WTC11 (cell line): ENCODE measurements around the gene CIB2. TPM values are rescaled to one million over a fixed set of nuclear protein-coding genes. Genes with fewer than 3 reads are reported as not detected.

Experiments
- ATAC-seq: fragments of 200-7000 bp; cut with Tn5 transposase; 2 replicates; pipeline ENCODE4 v1.10.0; 2021; ENCODE audit warnings: mild to moderate bottlenecking, moderate library complexity
- CTCF ChIA-PET: fragments of 300-600 bp; sonication (Branson Sonifier 250); formaldehyde crosslinking; loops from one replicate; lab custom pipeline; 2021; ENCODE audit warnings: antibody characterized with exemption; lab: Charles Lee
- POLR2A ChIA-PET: fragments of 350-600 bp; sonication (Branson Sonifier 250); formaldehyde crosslinking; loops from one replicate; lab custom pipeline; 2021; ENCODE audit warnings: antibody characterized with exemption; lab: Charles Lee
- DNase-seq: peaks from one replicate; pipeline ENCODE4 v3.0.0; 2021; ENCODE audit warnings: low spot score
- H3K27ac Mint-ChIP-seq: 2 replicates; pipeline ENCODE4 v1.8.0; 2021; ENCODE audit warnings: mixed read lengths
- H3K27me3 Mint-ChIP-seq: 2 replicates; pipeline ENCODE4 v1.8.0; 2021; ENCODE audit warnings: low read depth, mild to moderate bottlenecking, moderate library complexity, mixed read lengths
- H3K36me3 Mint-ChIP-seq: 2 replicates; pipeline ENCODE4 v1.8.0; 2021; ENCODE audit warnings: mixed read lengths
- H3K4me1 Mint-ChIP-seq: 2 replicates; pipeline ENCODE4 v1.8.0; 2022; ENCODE audit warnings: mixed read lengths
- H3K4me3 Mint-ChIP-seq: 2 replicates; pipeline ENCODE4 v1.8.0; 2021; ENCODE audit warnings: mild to moderate bottlenecking, moderate library complexity, mixed read lengths
- H3K9me3 Mint-ChIP-seq: 2 replicates; pipeline ENCODE4 v1.8.0; 2021; ENCODE audit warnings: mixed read lengths
- ATF1 ChIP-seq: sonication (generic); formaldehyde crosslinking; IDR thresholded peaks from 2 replicates; pipeline ENCODE4 v1.8.1; 2023; ENCODE audit warnings: mild to moderate bottlenecking, moderate library complexity, missing genetic modification reagents
- CBFB ChIP-seq: sonication (generic); formaldehyde crosslinking; IDR thresholded peaks from 2 replicates; pipeline ENCODE4 v1.8.1; 2022; ENCODE audit warnings: mild to moderate bottlenecking, low read depth, missing genetic modification reagents
- CREM ChIP-seq: sonication (generic); formaldehyde crosslinking; IDR thresholded peaks from 2 replicates; pipeline ENCODE4 v1.8.1; 2022; ENCODE audit warnings: mild to moderate bottlenecking, missing genetic modification reagents, moderate library complexity
- FOXP1 ChIP-seq: sonication (generic); formaldehyde crosslinking; IDR thresholded peaks from 2 replicates; pipeline ENCODE4 v1.8.0; 2022; ENCODE audit warnings: missing genetic modification reagents, mild to moderate bottlenecking, moderate library complexity, borderline replicate concordance
- GABPB1 ChIP-seq: sonication (generic); formaldehyde crosslinking; IDR thresholded peaks from 2 replicates; pipeline ENCODE4 v1.8.1; 2023; ENCODE audit warnings: mild to moderate bottlenecking, missing genetic modification reagents
- JAZF1 ChIP-seq: fragments of 250-450 bp; sonication (Bioruptor Pico); IDR thresholded peaks from 2 replicates; pipeline ENCODE4 v1.9.0; 2021; ENCODE audit warnings: moderate library complexity, mild to moderate bottlenecking, inconsistent platforms
- JUN ChIP-seq: sonication (generic); formaldehyde crosslinking; IDR thresholded peaks from 2 replicates; pipeline ENCODE4 v1.8.0; 2023; ENCODE audit warnings: mild to moderate bottlenecking, missing genetic modification reagents
- KAT7 ChIP-seq: sonication (generic); formaldehyde crosslinking; IDR thresholded peaks from 2 replicates; pipeline ENCODE4 v1.8.1; 2023; ENCODE audit warnings: missing genetic modification reagents, mild to moderate bottlenecking, borderline replicate concordance
- NFATC4 ChIP-seq: fragments of 250-450 bp; sonication (Bioruptor Pico); IDR thresholded peaks from 2 replicates; pipeline ENCODE4 v1.9.0; 2021; ENCODE audit warnings: mild to moderate bottlenecking
- NR2C2 ChIP-seq: sonication (generic); formaldehyde crosslinking; IDR thresholded peaks from 2 replicates; pipeline ENCODE4 v1.8.0; 2022; ENCODE audit warnings: mild to moderate bottlenecking, missing genetic modification reagents
- OVOL2 ChIP-seq: fragments of 250-450 bp; sonication (Bioruptor Pico); IDR thresholded peaks from 2 replicates; pipeline ENCODE4 v1.9.0; 2021; ENCODE audit warnings: mild to moderate bottlenecking, borderline replicate concordance
- PRDM15 ChIP-seq: sonication (generic); formaldehyde crosslinking; IDR thresholded peaks from 2 replicates; pipeline ENCODE4 v1.8.0; 2022; ENCODE audit warnings: missing genetic modification reagents
- RELA ChIP-seq: sonication (generic); formaldehyde crosslinking; IDR thresholded peaks from 2 replicates; pipeline ENCODE4 v1.8.1; 2022; ENCODE audit warnings: missing genetic modification reagents, mild to moderate bottlenecking, borderline replicate concordance
- RORB ChIP-seq: fragments of 250-450 bp; sonication (Bioruptor Pico); IDR thresholded peaks from 2 replicates; pipeline ENCODE4 v1.9.0; 2021; ENCODE audit warnings: mild to moderate bottlenecking
- TEAD1 ChIP-seq: sonication (generic); formaldehyde crosslinking; IDR thresholded peaks from 2 replicates; pipeline ENCODE4 v1.8.0; 2022; ENCODE audit warnings: mild to moderate bottlenecking, missing genetic modification reagents
- TEAD4 ChIP-seq: sonication (generic); formaldehyde crosslinking; IDR thresholded peaks from 2 replicates; pipeline ENCODE4 v1.8.0; 2022; ENCODE audit warnings: mild to moderate bottlenecking, missing genetic modification reagents
- ZNF317 ChIP-seq: sonication (generic); formaldehyde crosslinking; IDR thresholded peaks from 2 replicates; pipeline ENCODE4 v1.8.1; 2023; ENCODE audit warnings: low read depth, mild to moderate bottlenecking, moderate library complexity, missing genetic modification reagents, borderline replicate concordance
- total RNA-seq: library from RNA; stranded (reverse); gene quantifications from 3 replicates; pipeline ENCODE4 v1.2.3, GENCODE V29; 2021
- TF ChIP-seq, protein P1 (sequence below): sonication (generic); formaldehyde crosslinking; IDR thresholded peaks from 2 replicates; pipeline ENCODE4 v1.8.1; 2022; ENCODE audit warnings: mild to moderate bottlenecking, moderate library complexity, missing genetic modification reagents
- TF ChIP-seq, protein P2 (sequence below): fragments of 200-600 bp; IDR thresholded peaks from 2 replicates; pipeline ENCODE4 v1.8.0; 2022; ENCODE audit warnings: antibody characterized with exemption
- TF ChIP-seq, protein P3 (sequence below): sonication (generic); formaldehyde crosslinking; IDR thresholded peaks from 2 replicates; pipeline ENCODE4 v1.8.1; 2023; ENCODE audit warnings: mild to moderate bottlenecking, missing genetic modification reagents, moderate library complexity
- TF ChIP-seq, protein P4 (sequence below): sonication (generic); formaldehyde crosslinking; IDR thresholded peaks from 2 replicates; pipeline ENCODE4 v1.8.1; 2022; ENCODE audit warnings: low read depth, mild to moderate bottlenecking, moderate library complexity, missing genetic modification reagents, borderline replicate concordance
- TF ChIP-seq, protein P5 (sequence below): fragments of 250-450 bp; sonication (Bioruptor Pico); IDR thresholded peaks from 2 replicates; pipeline ENCODE4 v2.1.2; 2022; ENCODE audit warnings: mild to moderate bottlenecking, moderate library complexity
- TF ChIP-seq, protein P6 (sequence below): sonication (generic); formaldehyde crosslinking; IDR thresholded peaks from 2 replicates; pipeline ENCODE4 v1.8.0; 2022; ENCODE audit warnings: mild to moderate bottlenecking, missing genetic modification reagents
- TF ChIP-seq, protein P7 (sequence below): fragments of 250-450 bp; sonication (Bioruptor Pico); IDR thresholded peaks from 2 replicates; pipeline ENCODE4 v1.8.0; 2021; ENCODE audit warnings: mild to moderate bottlenecking

CIB2 gene
- total RNA-seq, 1 experiment from 2014 or later, result 45.2 TPM

DNA sequence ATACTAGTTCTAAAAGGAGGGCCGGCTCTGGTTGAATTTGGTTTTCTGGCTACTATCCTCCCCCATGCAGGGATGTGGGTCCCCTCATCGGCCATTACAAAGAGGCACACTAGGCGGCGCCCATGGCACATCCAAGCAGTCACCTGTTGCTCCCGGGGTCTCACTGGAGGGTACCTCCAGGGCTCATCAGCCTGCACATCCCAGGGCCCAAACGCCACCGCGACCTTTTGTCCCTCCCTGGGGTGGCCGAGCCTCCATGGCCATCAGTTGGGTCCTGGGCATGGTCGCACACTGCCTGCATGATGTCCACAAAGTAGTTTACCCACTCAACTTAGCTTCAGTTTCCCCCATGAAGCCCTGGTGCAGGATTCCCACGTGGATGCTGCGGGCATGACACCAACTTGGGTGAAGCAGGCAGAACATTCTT lies 46.2 kb upstream of the CIB2 start (continued):
- TF ChIP-seq ATF1, result no peak
- TF ChIP-seq, protein P1, sequence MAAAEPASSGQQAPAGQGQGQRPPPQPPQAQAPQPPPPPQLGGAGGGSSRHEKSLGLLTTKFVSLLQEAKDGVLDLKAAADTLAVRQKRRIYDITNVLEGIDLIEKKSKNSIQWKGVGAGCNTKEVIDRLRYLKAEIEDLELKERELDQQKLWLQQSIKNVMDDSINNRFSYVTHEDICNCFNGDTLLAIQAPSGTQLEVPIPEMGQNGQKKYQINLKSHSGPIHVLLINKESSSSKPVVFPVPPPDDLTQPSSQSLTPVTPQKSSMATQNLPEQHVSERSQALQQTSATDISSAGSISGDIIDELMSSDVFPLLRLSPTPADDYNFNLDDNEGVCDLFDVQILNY, result no peak
- TF ChIP-seq, protein P2, sequence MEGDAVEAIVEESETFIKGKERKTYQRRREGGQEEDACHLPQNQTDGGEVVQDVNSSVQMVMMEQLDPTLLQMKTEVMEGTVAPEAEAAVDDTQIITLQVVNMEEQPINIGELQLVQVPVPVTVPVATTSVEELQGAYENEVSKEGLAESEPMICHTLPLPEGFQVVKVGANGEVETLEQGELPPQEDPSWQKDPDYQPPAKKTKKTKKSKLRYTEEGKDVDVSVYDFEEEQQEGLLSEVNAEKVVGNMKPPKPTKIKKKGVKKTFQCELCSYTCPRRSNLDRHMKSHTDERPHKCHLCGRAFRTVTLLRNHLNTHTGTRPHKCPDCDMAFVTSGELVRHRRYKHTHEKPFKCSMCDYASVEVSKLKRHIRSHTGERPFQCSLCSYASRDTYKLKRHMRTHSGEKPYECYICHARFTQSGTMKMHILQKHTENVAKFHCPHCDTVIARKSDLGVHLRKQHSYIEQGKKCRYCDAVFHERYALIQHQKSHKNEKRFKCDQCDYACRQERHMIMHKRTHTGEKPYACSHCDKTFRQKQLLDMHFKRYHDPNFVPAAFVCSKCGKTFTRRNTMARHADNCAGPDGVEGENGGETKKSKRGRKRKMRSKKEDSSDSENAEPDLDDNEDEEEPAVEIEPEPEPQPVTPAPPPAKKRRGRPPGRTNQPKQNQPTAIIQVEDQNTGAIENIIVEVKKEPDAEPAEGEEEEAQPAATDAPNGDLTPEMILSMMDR, result peak; percentile 70
- TF ChIP-seq RELA (CRISPR knock-in tag), result no peak
- TF ChIP-seq TEAD4, result no peak
- TF ChIP-seq, protein P3, sequence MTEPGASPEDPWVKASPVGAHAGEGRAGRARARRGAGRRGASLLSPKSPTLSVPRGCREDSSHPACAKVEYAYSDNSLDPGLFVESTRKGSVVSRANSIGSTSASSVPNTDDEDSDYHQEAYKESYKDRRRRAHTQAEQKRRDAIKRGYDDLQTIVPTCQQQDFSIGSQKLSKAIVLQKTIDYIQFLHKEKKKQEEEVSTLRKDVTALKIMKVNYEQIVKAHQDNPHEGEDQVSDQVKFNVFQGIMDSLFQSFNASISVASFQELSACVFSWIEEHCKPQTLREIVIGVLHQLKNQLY (CRISPR knock-in tag), result no peak
- TF ChIP-seq NR2C2, result no peak
- TF ChIP-seq CREM (CRISPR knock-in tag), result no peak
- TF ChIP-seq ZNF317, result no peak
- no peak for TF ChIP-seq GABPB1 (CRISPR knock-in tag)
- no peak for TF ChIP-seq CBFB (CRISPR knock-in tag)
- peak; percentile 36; the same call in 1 of the 2 replicates for TF ChIP-seq TEAD1 (CRISPR knock-in tag)
- no peak for TF ChIP-seq FOXP1 (CRISPR knock-in tag)
- TF ChIP-seq JAZF1 (CRISPR knock-in tag), result no peak
- TF ChIP-seq, protein P4, sequence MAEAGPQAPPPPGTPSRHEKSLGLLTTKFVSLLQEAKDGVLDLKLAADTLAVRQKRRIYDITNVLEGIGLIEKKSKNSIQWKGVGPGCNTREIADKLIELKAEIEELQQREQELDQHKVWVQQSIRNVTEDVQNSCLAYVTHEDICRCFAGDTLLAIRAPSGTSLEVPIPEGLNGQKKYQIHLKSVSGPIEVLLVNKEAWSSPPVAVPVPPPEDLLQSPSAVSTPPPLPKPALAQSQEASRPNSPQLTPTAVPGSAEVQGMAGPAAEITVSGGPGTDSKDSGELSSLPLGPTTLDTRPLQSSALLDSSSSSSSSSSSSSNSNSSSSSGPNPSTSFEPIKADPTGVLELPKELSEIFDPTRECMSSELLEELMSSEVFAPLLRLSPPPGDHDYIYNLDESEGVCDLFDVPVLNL, result no peak
- TF ChIP-seq RORB, result no peak

GRCh38 chr15:78175330-78175729 lies 44.1 kb upstream of the CIB2 start:
- no peak overlapping the region for H3K27ac Mint-ChIP-seq
- CTCF ChIA-PET, result interaction anchor here (0.5 to 3.2 kb wide), 4 partner anchors 64 to 275 kb away, joined by 3 to 21 read pairs (median 8); no protein-coding TSS in a partner anchor
- H3K4me1 Mint-ChIP-seq, result no peaks in the 10 kb centered on the region
- POLR2A ChIA-PET, result no interaction called here
- H3K4me3 Mint-ChIP-seq, result no peak overlapping the region
- no peaks in the 10 kb centered on the region for H3K9me3 Mint-ChIP-seq
- no peaks in the 10 kb centered on the region for H3K27me3 Mint-ChIP-seq
- ATAC-seq (no peak), DNase-seq (no peak)
- peaks cover 15% of the 10 kb centered on the region for H3K36me3 Mint-ChIP-seq
- TF ChIP-seq NFATC4 (CRISPR knock-in tag) (no peak), PRDM15 (CRISPR knock-in tag) (no peak), OVOL2 (CRISPR knock-in tag) (no peak), KAT7 (CRISPR knock-in tag) (no peak), JUN (CRISPR knock-in tag) (no peak), TEAD4 (no peak)
- TF ChIP-seq, protein P5, sequence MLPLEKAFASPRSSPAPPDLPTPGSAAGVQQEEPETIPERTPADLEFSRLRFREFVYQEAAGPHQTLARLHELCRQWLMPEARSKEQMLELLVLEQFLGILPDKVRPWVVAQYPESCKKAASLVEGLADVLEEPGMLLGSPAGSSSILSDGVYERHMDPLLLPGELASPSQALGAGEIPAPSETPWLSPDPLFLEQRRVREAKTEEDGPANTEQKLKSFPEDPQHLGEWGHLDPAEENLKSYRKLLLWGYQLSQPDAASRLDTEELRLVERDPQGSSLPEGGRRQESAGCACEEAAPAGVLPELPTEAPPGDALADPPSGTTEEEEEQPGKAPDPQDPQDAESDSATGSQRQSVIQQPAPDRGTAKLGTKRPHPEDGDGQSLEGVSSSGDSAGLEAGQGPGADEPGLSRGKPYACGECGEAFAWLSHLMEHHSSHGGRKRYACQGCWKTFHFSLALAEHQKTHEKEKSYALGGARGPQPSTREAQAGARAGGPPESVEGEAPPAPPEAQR (CRISPR knock-in tag), result no peak
- TF ChIP-seq, protein P6, sequence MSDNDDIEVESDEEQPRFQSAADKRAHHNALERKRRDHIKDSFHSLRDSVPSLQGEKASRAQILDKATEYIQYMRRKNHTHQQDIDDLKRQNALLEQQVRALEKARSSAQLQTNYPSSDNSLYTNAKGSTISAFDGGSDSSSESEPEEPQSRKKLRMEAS (CRISPR knock-in tag), result no peak
- TF ChIP-seq, protein P7, sequence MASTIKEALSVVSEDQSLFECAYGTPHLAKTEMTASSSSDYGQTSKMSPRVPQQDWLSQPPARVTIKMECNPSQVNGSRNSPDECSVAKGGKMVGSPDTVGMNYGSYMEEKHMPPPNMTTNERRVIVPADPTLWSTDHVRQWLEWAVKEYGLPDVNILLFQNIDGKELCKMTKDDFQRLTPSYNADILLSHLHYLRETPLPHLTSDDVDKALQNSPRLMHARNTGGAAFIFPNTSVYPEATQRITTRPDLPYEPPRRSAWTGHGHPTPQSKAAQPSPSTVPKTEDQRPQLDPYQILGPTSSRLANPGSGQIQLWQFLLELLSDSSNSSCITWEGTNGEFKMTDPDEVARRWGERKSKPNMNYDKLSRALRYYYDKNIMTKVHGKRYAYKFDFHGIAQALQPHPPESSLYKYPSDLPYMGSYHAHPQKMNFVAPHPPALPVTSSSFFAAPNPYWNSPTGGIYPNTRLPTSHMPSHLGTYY (CRISPR knock-in tag), result no peak
- TF ChIP-seq, protein P2, result no peak
